MM.1S (cell line): Measurements from ENCODE around the gene DAB2IP.
"Not testable (repeated sequence)": the region's sequence is repeated elsewhere in the genome, so short reads cannot be mapped to it uniquely, and the experiment has no call there.

Source experiments
- DNase-seq: peaks from one replicate; pipeline ENCODE4 v3.0.0-alpha.2; 2015
- H2AFZ ChIP-seq: fragments of 300-600 bp; sonication (generic); 2 replicates; pipeline ENCODE4 v1.6.0; 2016; ENCODE audit warnings: antibody characterized with exemption, low read length
- H3F3A ChIP-seq: fragments of 300-600 bp; sonication (generic); 2 replicates; pipeline ENCODE4 v1.6.1; 2016; ENCODE audit warnings: mild to moderate bottlenecking, antibody characterized with exemption, low read length, moderate library complexity, mixed read lengths; ENCODE audit not compliant: insufficient read depth
- H3K27ac ChIP-seq: fragments of 300-600 bp; sonication (generic); 2 replicates; pipeline ENCODE4 v1.5.1; 2016; ENCODE audit warnings: mild to moderate bottlenecking, low read length
- H3K27me3 ChIP-seq: fragments of 300-600 bp; sonication (generic); replicated peaks from 2 replicates; pipeline ENCODE4 v1.6.0; 2016; ENCODE audit warnings: low read length; ENCODE audit not compliant: insufficient read depth
- H3K36me3 ChIP-seq: fragments of 300-600 bp; sonication (generic); replicated peaks from 2 replicates; pipeline ENCODE4 v1.6.1; 2016; ENCODE audit warnings: mild to moderate bottlenecking, low read length, mixed read lengths; ENCODE audit not compliant: insufficient read depth
- H3K4me1 ChIP-seq: fragments of 300-600 bp; sonication (generic); 2 replicates; pipeline ENCODE4 v1.6.1; 2016; ENCODE audit warnings: low read length, mixed read lengths
- H3K4me2 ChIP-seq: fragments of 300-600 bp; sonication (generic); 2 replicates; pipeline ENCODE4 v1.6.0; 2016; ENCODE audit warnings: low read depth, low read length
- H3K4me3 ChIP-seq: fragments of 300-600 bp; sonication (generic); 2 replicates; pipeline ENCODE4 v1.5.1; 2016; ENCODE audit warnings: low read length, mixed read lengths
- H3K79me2 ChIP-seq: fragments of 300-600 bp; sonication (generic); 2 replicates; pipeline ENCODE4 v1.6.1; 2016; ENCODE audit warnings: mixed run types, low read length, mixed read lengths
- H3K9ac ChIP-seq: fragments of 300-600 bp; sonication (generic); 2 replicates; pipeline ENCODE4 v1.6.1; 2016; ENCODE audit warnings: low read length, mixed read lengths
- H3K9me2 ChIP-seq: fragments of 300-600 bp; sonication (generic); replicated peaks from 2 replicates; pipeline ENCODE4 v1.6.1; 2016; ENCODE audit warnings: mild to moderate bottlenecking, low read length, mixed read lengths; ENCODE audit not compliant: insufficient read depth
- H3K9me3 ChIP-seq: fragments of 300-600 bp; sonication (generic); replicated peaks from 2 replicates; pipeline ENCODE4 v1.6.1; 2016; ENCODE audit warnings: mild to moderate bottlenecking, low read length, mixed read lengths; ENCODE audit not compliant: insufficient read depth
- H4K20me1 ChIP-seq: fragments of 300-600 bp; sonication (generic); 2 replicates; pipeline ENCODE4 v1.6.1; 2016; ENCODE audit warnings: mild to moderate bottlenecking, low read length, moderate library complexity, mixed read lengths; ENCODE audit not compliant: insufficient read depth
- CTCF ChIP-seq: fragments of 300-600 bp; sonication (generic); IDR thresholded peaks from 2 replicates; pipeline ENCODE4 v1.5.1; 2016; ENCODE audit warnings: antibody characterized with exemption, low read length, mixed read lengths
- EZH2 ChIP-seq: fragments of 300-600 bp; sonication (generic); optimal IDR thresholded peaks from 2 replicates; pipeline ENCODE3; 2017; ENCODE audit warnings: low read depth, mild to moderate bottlenecking, antibody characterized with exemption, low read length, mixed read lengths
- EZH2phosphoT487 ChIP-seq: fragments of 300-600 bp; sonication (generic); IDR thresholded peaks from 2 replicates; pipeline ENCODE4 v1.6.1; 2018; ENCODE audit warnings: antibody characterized with exemption, low read length

The DAB2IP gene

GRCh38 chr9:121613009-121613752, 38.3 kb upstream of the DAB2IP start:
- no peaks in the 10 kb centered on the region for H3K4me1 ChIP-seq
- no peaks in the 10 kb centered on the region for H3K36me3 ChIP-seq
- H3K9ac ChIP-seq: no peak overlapping the region
- no peaks in the 10 kb centered on the region for H3K9me3 ChIP-seq
- no peak overlapping the region for H3K4me3 ChIP-seq
- no peaks in the 10 kb centered on the region for H3K9me2 ChIP-seq
- H3F3A ChIP-seq: no peaks in the 10 kb centered on the region
- no peak for TF ChIP-seq CTCF
- TF ChIP-seq EZH2: no peak
- no peak for TF ChIP-seq EZH2phosphoT487
- H3K27ac ChIP-seq: no peak overlapping the region
- peaks cover 16% of the 10 kb centered on the region; the same call in 1 of the 2 replicates for H3K27me3 ChIP-seq
- no peak for DNase-seq
- H2AFZ ChIP-seq: no peak overlapping the region
- no peaks in the 10 kb centered on the region for H3K79me2 ChIP-seq
- no peaks in the 10 kb centered on the region for H4K20me1 ChIP-seq
- H3K4me2 ChIP-seq: no peak overlapping the region

DNA sequence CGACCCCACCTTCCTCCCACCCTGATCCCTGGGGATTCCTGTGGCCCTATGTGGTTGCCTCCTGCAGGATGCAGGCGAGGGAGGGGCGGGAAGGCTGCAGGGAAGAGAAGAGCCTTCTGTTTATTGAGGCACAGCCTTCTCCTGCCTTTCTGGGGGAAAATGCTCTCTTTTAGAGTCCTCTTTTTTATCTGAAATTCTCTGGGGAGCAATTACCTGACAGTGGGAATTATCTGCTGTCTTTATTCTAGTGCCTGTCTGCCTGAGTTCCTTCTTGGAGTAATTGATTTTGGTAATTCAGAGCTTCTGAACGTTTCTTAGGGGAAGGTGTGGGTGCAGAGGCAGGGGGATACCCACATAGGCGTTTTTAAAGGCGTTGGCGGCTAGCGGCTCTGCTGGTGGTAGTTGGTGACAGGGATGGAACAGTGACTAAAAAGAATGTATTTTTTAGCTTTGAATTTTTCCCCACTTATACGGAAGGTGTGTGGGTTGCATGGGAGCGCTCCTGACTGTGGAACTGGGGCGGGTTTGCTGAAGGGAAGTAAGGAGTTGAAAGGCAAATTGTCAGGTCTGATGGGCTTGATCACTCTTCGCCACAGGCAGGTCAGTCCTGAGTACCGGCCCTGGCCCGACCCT, 35.2 kb upstream of the DAB2IP start:
- H3K4me2 ChIP-seq: no peak overlapping the region
- no peaks in the 10 kb centered on the region for H3K79me2 ChIP-seq
- H3K9me2 ChIP-seq: no peaks in the 10 kb centered on the region
- no peaks in the 10 kb centered on the region for H4K20me1 ChIP-seq
- H3K27ac ChIP-seq: no peak overlapping the region
- H3K4me1 ChIP-seq: no peaks in the 10 kb centered on the region
- TF ChIP-seq EZH2: no peak
- no peak for TF ChIP-seq CTCF
- TF ChIP-seq EZH2phosphoT487: no peak
- H3K9ac ChIP-seq: no peak overlapping the region
- peaks cover 16% of the 10 kb centered on the region; the same call in 1 of the 2 replicates for H3K27me3 ChIP-seq
- no peaks in the 10 kb centered on the region for H3K36me3 ChIP-seq
- DNase-seq: no peak
- H3K4me3 ChIP-seq: no peak overlapping the region
- H3K9me3 ChIP-seq: no peaks in the 10 kb centered on the region
- H2AFZ ChIP-seq: no peak overlapping the region
- no peaks in the 10 kb centered on the region for H3F3A ChIP-seq

DNA sequence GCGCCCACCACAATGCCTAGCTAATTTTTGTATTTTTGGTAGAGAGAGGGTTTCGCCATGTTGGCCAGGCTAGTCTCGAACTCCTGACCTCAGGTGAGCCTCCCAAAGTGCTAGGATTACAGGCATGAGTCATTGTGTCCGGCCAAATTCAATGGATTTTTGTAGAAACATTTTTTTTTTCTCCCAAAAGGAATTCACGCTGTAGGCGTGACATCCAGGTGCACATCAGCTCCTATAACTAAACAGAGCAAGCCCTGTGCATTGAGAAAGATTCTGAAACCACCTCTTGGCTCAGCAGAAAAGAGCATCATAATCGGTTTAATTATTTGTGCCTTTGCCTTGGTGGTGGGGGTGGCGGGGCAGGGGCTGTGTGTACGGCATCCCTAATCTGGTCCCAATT, 32.9 kb upstream of the DAB2IP start:
- H3K4me2 ChIP-seq: no peak overlapping the region
- no peaks in the 10 kb centered on the region for H3K4me1 ChIP-seq
- no peaks in the 10 kb centered on the region for H3K79me2 ChIP-seq
- no peak overlapping the region for H3K9ac ChIP-seq
- no peak overlapping the region for H2AFZ ChIP-seq
- no peak for DNase-seq
- H3F3A ChIP-seq: no peaks in the 10 kb centered on the region
- H3K4me3 ChIP-seq: no peak overlapping the region
- H3K27me3 ChIP-seq: peaks cover 5% of the 10 kb centered on the region; the same call in 1 of the 2 replicates
- no peaks in the 10 kb centered on the region for H4K20me1 ChIP-seq
- no peaks in the 10 kb centered on the region for H3K9me3 ChIP-seq
- no peak overlapping the region for H3K27ac ChIP-seq
- TF ChIP-seq CTCF (no peak), EZH2 (no peak), EZH2phosphoT487 (no peak)
- H3K36me3 ChIP-seq: no peaks in the 10 kb centered on the region
- H3K9me2 ChIP-seq: no peaks in the 10 kb centered on the region

GRCh38 chr9:121618910-121619309, 32.5 kb upstream of the DAB2IP start:
- not testable (repeated sequence) for H2AFZ ChIP-seq, H3K4me3 ChIP-seq, H3K9me3 ChIP-seq, H3F3A ChIP-seq, H3K4me2 ChIP-seq, H3K9me2 ChIP-seq, H3K36me3 ChIP-seq, H3K27me3 ChIP-seq, H3K4me1 ChIP-seq, H3K27ac ChIP-seq, H3K9ac ChIP-seq, DNase-seq, H4K20me1 ChIP-seq, H3K79me2 ChIP-seq
